Body of pancreas (tissue), 4 donors: ENCODE results near the gene SLC9C1. TPM values are rescaled to one million over a fixed set of nuclear protein-coding genes. Genes with fewer than 3 reads are reported as not detected.

ENCODE experiments used
- ATAC-seq: fragments of 150-250 bp; one replicate; pipeline ENCODE4 v1.9.1; 2016
- DNase-seq, 4 donors: peaks; one replicate each; pipeline ENCODE4 v3.0.0-alpha.2; 2019
- H3K27ac ChIP-seq, 4 donors: fragments of 200-600 bp; sonication (generic); 1 replicate in 3 of 4; 2 replicates in 1 of 4; pipeline versions ENCODE4 v1.5.1 to v1.6.1; 2016 to 2019; ENCODE audit warnings: mild to moderate bottlenecking in 1 of 4, mixed read lengths in 1 of 4, moderate library complexity in 1 of 4
- H3K27me3 ChIP-seq, 2 donors: fragments of 200-600 bp; sonication (generic); one replicate each; pipeline ENCODE4 v1.6.0; 2016; ENCODE audit warnings: mild to moderate bottlenecking in 1 of 2
- H3K36me3 ChIP-seq, 2 donors: fragments of 200-600 bp; sonication (generic); replicated peaks in 1 of 2; 2 replicates each; pipeline ENCODE4 v1.5.1; 2016; ENCODE audit warnings: low read depth in 2 of 2; ENCODE audit not compliant: insufficient read depth in 1 of 2
- H3K4me1 ChIP-seq: fragments of 200-600 bp; sonication (generic); one replicate; pipeline ENCODE4 v1.6.0; 2016
- H3K4me3 ChIP-seq, 2 donors: fragments of 200-600 bp; sonication (generic); 1 replicate in 1 of 2; 2 replicates in 1 of 2; pipeline ENCODE4 v1.5.1; 2016 to 2019
- H3K9me3 ChIP-seq, 3 donors: fragments of 200-600 bp; sonication (generic); 1 replicate in 2 of 3; 2 replicates in 1 of 3; pipeline ENCODE4 v1.5.1; 2016
- POLR2A ChIP-seq, 3 donors: fragments of 450-650 bp; IDR thresholded peaks; one replicate each; pipeline ENCODE4 v1.6.1; 2016; ENCODE audit warnings: antibody characterized with exemption in 3 of 3, mild to moderate bottlenecking in 2 of 3
- WGBS, 2 donors: methylation state at CpG; one replicate each; pipeline ENCODE4 v1.1.5; 2017; 5-methylcytosine and 5-hydroxymethylcytosine counted together
- intact Hi-C: fragments of 100-400 bp; cut with DNase I; formaldehyde crosslinking; loops from one replicate; pipeline ENCODE4 v1.15.1; 2023
- total RNA-seq, 2 donors: library from RNA; depleted of rRNA; stranded (reverse); fragments of >200 nt; gene quantifications; one replicate each; pipeline ENCODE4 v1.1.0, GENCODE V29; 2016
- TF ChIP-seq, protein P1 (sequence below), 7 experiments: fragments of 450-650 bp in 4 of 7; fragments of 200-600 bp in 3 of 7; sonication (generic) in 3 of 7; IDR thresholded peaks; one replicate each; pipeline ENCODE4 v1.5.1; 2016 to 2019; ENCODE audit warnings: antibody characterized with exemption in 7 of 7

Gene SLC9C1
- total RNA-seq, 2 donors from 2014 or later = not detected

DNA sequence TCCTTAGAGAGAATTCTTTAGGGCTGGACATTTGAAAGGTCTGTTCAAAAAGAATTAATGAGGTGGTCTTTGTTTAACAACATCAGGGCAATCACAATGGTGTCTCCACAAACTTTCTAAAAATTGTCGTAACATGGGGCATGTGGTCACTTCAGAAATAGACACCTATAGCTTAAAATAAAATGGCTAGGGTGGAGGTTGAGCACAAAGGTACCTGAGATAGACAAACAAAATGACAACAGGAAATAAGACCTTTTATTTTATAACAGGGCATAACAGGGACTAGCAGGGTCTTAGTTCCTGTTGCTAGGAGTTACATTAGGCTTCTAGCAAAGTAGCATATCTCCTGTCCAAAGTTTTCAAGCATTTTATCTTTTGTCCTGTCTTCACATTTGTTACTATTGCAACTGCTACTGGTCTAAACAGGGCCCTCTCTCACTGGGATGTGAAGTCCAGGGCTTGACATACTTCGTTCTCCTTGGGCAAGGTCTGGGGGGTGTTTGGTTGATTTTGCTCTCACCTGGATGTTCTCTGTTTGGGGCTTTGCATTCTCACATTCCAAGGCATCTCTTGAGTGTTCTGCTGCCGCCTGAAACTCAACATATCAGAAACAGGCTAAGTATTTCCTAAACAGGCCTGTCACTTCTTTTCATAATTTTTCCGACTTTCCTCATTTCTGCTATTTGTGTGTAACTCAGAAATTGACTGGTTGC is 163.9 kb downstream of the SLC9C1 start:
- intact Hi-C loops = no loop called here
- no peak overlapping the region for H3K27ac ChIP-seq
- ATAC-seq (no peak), DNase-seq (no peak)
- no peaks in the 10 kb centered on the region for H3K9me3 ChIP-seq
- H3K36me3 ChIP-seq = peaks cover 0 to 6% of the 10 kb centered on the region in 2 donors
- WGBS, 2 donors = 85 to 95% methylated on average over 4 of the region's 4 CpGs
- no peaks in the 10 kb centered on the region for H3K27me3 ChIP-seq
- no peak overlapping the region for H3K4me3 ChIP-seq
- no peak for TF ChIP-seq POLR2A (IDR thresholded peaks at IDR 0.05)
- TF ChIP-seq, protein P1, sequence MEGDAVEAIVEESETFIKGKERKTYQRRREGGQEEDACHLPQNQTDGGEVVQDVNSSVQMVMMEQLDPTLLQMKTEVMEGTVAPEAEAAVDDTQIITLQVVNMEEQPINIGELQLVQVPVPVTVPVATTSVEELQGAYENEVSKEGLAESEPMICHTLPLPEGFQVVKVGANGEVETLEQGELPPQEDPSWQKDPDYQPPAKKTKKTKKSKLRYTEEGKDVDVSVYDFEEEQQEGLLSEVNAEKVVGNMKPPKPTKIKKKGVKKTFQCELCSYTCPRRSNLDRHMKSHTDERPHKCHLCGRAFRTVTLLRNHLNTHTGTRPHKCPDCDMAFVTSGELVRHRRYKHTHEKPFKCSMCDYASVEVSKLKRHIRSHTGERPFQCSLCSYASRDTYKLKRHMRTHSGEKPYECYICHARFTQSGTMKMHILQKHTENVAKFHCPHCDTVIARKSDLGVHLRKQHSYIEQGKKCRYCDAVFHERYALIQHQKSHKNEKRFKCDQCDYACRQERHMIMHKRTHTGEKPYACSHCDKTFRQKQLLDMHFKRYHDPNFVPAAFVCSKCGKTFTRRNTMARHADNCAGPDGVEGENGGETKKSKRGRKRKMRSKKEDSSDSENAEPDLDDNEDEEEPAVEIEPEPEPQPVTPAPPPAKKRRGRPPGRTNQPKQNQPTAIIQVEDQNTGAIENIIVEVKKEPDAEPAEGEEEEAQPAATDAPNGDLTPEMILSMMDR (IDR thresholded peaks at IDR 0.05) = no peak
- peaks cover 17% of the 10 kb centered on the region for H3K4me1 ChIP-seq

DNA sequence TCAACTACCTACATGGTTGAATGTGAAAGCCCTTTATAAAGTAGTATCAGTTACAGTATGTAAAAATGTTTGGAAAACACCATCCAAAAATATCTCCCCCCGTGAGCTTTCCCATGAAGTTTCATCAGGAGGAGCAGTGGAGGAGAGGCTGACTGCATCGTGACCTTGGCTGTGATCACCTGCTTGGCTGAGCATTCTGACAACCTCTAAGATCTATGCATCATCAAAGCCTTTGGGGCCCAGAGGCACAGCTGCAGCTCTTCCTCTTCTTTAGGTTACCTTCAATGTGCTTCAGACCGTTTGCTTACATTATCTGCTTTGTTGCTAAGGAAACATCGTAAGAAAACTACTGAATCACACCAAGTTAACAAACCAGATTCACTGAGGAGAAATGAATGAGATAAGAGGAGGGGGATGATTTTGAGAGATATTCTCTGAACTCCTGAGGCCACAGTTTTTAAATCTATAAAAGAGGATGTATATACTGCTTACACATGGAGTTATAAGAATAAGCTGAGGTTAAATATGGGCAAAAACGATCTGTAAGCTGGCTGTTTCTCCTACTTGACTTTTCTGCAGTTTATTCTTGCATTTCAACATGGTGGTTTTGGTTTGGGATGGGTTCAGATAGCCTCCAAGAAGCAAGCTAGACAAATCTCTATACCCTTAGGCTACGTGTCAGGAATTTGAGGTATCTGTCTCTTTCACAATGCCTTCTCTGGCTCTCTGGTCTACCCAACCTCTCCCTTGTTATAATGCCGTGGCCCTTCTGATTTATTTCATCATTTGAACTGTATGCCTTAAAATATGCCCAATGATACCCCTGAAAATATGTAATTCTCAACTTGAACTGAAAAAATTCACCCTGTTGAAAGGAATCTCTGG is 164.9 kb downstream of the SLC9C1 start:
- intact Hi-C loops = no loop called here
- no peak for DNase-seq

DNA sequence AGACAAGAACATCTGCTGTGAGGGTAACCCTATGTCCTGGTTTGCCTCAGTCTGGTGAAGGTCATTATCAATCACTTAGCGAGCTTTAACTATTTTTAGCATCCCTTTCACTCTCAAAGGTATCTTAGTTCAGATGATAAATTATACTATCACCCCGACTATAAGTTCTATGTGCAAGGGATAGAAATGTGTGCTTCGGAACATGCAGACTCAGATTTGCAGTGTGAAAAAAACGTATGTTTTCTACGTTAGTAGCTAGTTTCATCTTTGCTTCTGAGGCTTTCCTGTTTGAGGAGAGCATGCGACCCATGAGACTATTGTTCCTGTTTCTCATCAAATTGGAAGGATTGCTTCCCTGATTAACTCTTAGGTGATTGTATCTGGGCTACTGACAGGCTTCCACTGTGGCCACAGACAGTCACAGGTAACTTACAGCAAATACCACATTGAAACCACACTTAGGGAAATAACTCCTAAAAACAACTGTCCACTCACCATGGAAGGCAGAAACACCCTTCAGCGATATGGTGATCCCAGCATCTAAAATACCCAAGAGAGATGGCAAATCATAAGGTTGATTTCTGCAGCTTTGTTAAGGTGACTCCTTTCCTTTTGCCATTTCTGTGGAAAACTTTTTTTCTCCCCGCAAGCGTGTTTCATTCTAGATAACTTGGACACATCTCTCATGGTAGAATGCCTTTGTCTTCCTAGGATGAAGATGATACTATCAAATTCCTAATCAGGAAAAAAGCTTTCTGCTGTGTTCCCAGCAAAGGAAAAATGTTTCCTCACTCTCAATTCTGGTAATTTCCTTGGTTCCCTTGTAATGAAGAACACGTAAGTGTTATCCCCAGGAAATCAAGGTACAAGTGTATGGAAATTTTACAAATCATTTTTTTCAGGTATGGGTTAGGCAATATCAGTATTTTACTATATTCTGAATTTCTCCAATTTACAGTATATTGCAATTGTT is 166.2 kb downstream of the SLC9C1 start:
- H3K9me3 ChIP-seq = no peaks in the 10 kb centered on the region
- intact Hi-C loops = no loop called here
- no peak overlapping the region for H3K4me3 ChIP-seq
- no peaks in the 10 kb centered on the region for H3K27me3 ChIP-seq
- H3K27ac ChIP-seq = no peak overlapping the region
- H3K4me1 ChIP-seq = no peaks in the 10 kb centered on the region
- no peak for TF ChIP-seq POLR2A (IDR thresholded peaks at IDR 0.05)
- TF ChIP-seq, protein P1 (IDR thresholded peaks at IDR 0.05) = no peak
- peaks cover 0 to 6% of the 10 kb centered on the region in 2 donors for H3K36me3 ChIP-seq
- DNase-seq (no peak), ATAC-seq (no peak)
- 69 to 77% methylated on average over 10 of the region's 10 CpGs for WGBS, 2 donors

More for the DNA sequence above, 164.9 kb downstream of the SLC9C1 start:
- ATAC-seq = no peak
- Histone ChIP-seq H3K36me3 (peaks cover 0 to 6% of the 10 kb centered on the region in 2 donors), H3K4me3 (no peak overlapping the region), H3K9me3 (no peaks in the 10 kb centered on the region), H3K27me3 (no peaks in the 10 kb centered on the region), H3K27ac (no peak overlapping the region), H3K4me1 (peaks cover 7% of the 10 kb centered on the region)
- 63 to 77% methylated on average over 7 of the region's 7 CpGs for WGBS, 2 donors
- TF ChIP-seq, protein P1 (IDR thresholded peaks at IDR 0.05) = no peak
- no peak for TF ChIP-seq POLR2A (IDR thresholded peaks at IDR 0.05)

DNA sequence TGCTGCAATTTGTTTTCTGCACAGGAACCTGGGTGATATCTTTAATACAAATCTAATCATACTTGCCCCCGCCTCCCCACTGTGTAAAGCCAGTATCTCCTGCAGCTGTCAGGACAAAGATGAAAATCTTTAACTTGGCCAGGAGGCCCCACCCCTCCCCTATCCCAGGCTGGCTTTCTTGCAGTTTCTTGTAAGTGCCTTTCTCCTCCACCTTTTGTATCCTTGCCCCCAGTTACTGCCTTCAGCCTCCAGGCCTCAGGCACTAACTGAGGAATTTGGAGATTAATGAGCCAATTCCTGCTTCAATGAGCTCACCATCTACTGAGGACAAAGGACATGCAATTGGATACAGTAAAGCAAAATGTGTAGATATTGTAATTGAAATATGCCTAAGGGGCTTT is 167.5 kb downstream of the SLC9C1 start:
- intact Hi-C loops = no loop called here
- Histone ChIP-seq H3K9me3 (no peaks in the 10 kb centered on the region), H3K27ac (no peak overlapping the region), H3K27me3 (no peaks in the 10 kb centered on the region), H3K36me3 (peaks cover 0 to 6% of the 10 kb centered on the region in 2 donors), H3K4me1 (peaks cover 7% of the 10 kb centered on the region), H3K4me3 (no peak overlapping the region)
- TF ChIP-seq POLR2A (IDR thresholded peaks at IDR 0.05) = no peak
- no peak for DNase-seq
- ATAC-seq = no peak
- 57 to 64% methylated on average over 1 of the region's 1 CpG for WGBS, 2 donors
